Activated CD8-positive, alpha-beta T cell treated with anti-CD3 and anti-CD28 coated beads, Interleukin-2, amount 10 ng/mL, durations not matched to agents 7 days and 5 days (primary cell): ENCODE data around the gene GALNT15. TPM values are rescaled to one million over a fixed set of nuclear protein-coding genes. Genes with fewer than 3 reads are reported as not detected.

Experiments used
- ATAC-seq: fragments of 150-1000 bp; cut with Tn5 transposase; one replicate; pipeline ENCODE4 v1.10.0; 2021; ENCODE audit warnings: moderate library complexity
- CTCF ChIA-PET: fragments of 350-600 bp; sonication (Branson Sonifier 250); formaldehyde crosslinking; loops from one replicate; lab custom pipeline; 2021; ENCODE audit warnings: antibody characterized with exemption; lab: Charles Lee
- POLR2A ChIA-PET: fragments of 350-600 bp; sonication (Branson Sonifier 250); formaldehyde crosslinking; loops from one replicate; lab custom pipeline; 2021; ENCODE audit warnings: antibody characterized with exemption; lab: Charles Lee
- DNase-seq: peaks from one replicate; pipeline ENCODE4 v3.0.0-alpha.2; 2020
- H3K27ac Mint-ChIP-seq: one replicate; pipeline ENCODE4 v1.8.0; 2021; ENCODE audit warnings: mild to moderate bottlenecking, mixed read lengths
- H3K27me3 Mint-ChIP-seq: one replicate; pipeline ENCODE4 v1.8.0; 2021; ENCODE audit warnings: low read depth, mixed read lengths
- H3K36me3 Mint-ChIP-seq: one replicate; pipeline ENCODE4 v1.8.0; 2021; ENCODE audit warnings: low read depth, mixed read lengths
- H3K4me1 Mint-ChIP-seq: one replicate; pipeline ENCODE4 v1.8.0; 2021; ENCODE audit warnings: low read depth, mixed read lengths
- H3K4me3 Mint-ChIP-seq: one replicate; pipeline ENCODE4 v1.8.0; 2021; ENCODE audit warnings: mild to moderate bottlenecking, mixed read lengths
- H3K9me3 Mint-ChIP-seq: one replicate; pipeline ENCODE4 v1.8.0; 2022; ENCODE audit warnings: mixed read lengths; ENCODE audit not compliant: insufficient read depth
- total RNA-seq, 2 experiments: library from RNA; stranded (reverse); gene quantifications; one replicate each; pipeline ENCODE4 v1.2.3, GENCODE V29; 2021

GALNT15 gene
- total RNA-seq, 2 experiments from 2014 or later, result not detected

DNA sequence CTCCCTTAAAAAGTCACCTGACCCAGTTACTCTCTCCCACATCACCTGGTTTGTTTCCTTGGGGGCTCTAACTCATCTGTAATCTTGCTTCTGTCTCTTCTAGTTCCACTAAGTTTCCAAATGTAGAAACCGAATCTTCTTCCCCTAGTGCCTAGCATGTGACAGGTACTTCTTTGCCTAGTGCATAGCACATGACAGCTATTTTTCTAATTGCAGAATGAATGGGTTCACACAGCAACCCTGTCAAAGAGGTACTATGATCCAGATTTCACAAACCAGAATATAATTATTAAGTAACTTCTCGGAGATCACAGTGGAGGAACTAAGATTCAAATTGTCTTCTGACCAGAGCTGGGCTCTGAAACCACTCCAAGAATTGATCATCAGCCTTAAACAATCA is 82.8 kb downstream of the GALNT15 start:
- no peak for ATAC-seq
- no peaks in the 10 kb centered on the region for H3K27me3 Mint-ChIP-seq
- peaks cover 10% of the 10 kb centered on the region for H3K36me3 Mint-ChIP-seq
- DNase-seq, result no peak
- POLR2A ChIA-PET, result no interaction called here
- H3K27ac Mint-ChIP-seq, result no peak overlapping the region
- peaks cover 20% of the 10 kb centered on the region for H3K4me1 Mint-ChIP-seq
- no peaks in the 10 kb centered on the region for H3K9me3 Mint-ChIP-seq
- CTCF ChIA-PET, result interaction anchor here (1.0 to 3.2 kb wide), 2 partner anchors 9 to 208 kb away, joined by 3 to 18 read pairs; no protein-coding TSS in a partner anchor
- no peak overlapping the region for H3K4me3 Mint-ChIP-seq

DNA sequence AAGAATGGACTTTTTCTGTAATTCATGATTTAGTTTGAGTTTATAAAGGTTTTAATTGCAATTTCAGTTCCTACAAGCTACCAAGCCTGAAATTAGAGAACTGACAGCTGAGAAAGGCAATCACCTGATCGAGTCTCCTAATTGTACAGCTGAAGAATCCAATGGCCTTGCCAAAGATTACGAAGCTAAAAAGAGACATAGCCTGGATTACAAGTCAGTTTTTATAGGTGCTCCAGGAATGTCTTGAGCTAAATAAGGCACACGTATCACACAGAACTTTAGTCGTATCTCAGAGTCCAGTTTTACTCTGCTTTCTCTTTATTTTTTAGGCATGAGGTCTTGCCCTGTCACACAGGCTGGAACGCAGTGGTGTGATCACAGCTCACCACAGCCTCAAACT is 83.7 kb downstream of the GALNT15 start:
- Mint-ChIP-seq H3K27me3 (no peaks in the 10 kb centered on the region), H3K4me3 (no peak overlapping the region), H3K4me1 (peaks cover 20% of the 10 kb centered on the region), H3K9me3 (no peaks in the 10 kb centered on the region), H3K36me3 (peaks cover 10% of the 10 kb centered on the region), H3K27ac (no peak overlapping the region)
- POLR2A ChIA-PET, result no interaction called here
- CTCF ChIA-PET, result interaction anchor here (3.2 kb wide), 1 partner anchor 10 kb away, joined by 18 read pairs; no protein-coding TSS in a partner anchor
- no peak for DNase-seq
- ATAC-seq, result no peak

DNA sequence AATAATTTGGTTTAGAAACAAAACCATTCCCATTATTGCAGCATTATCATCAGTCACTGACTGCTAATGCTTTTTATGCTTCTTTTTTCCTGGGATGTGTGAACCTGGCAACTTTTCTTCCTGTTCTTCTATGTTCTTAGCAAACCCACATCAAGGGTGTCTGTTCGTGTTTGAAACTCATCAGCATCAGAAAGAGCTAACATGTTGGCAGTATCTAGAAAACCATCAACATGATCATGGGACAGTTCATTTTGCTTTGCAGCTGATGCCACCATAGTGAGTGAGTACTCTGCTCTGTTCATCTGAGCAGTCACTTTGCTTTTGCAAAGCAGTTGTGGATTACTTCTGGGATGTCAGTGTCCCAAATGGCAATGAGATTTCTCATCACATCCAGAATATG is 84.4 kb downstream of the GALNT15 start:
- Mint-ChIP-seq H3K27ac (peak overlapping the region; percentile 31), H3K4me3 (no peak overlapping the region), H3K27me3 (no peaks in the 10 kb centered on the region), H3K4me1 (peaks cover 19% of the 10 kb centered on the region), H3K9me3 (no peaks in the 10 kb centered on the region), H3K36me3 (peaks cover 10% of the 10 kb centered on the region)
- POLR2A ChIA-PET, result no interaction called here
- no peak for DNase-seq
- ATAC-seq, result no peak
- CTCF ChIA-PET, result interaction anchor here (3.2 kb wide), 1 partner anchor 11 kb away, joined by 18 read pairs; no protein-coding TSS in a partner anchor

DNA sequence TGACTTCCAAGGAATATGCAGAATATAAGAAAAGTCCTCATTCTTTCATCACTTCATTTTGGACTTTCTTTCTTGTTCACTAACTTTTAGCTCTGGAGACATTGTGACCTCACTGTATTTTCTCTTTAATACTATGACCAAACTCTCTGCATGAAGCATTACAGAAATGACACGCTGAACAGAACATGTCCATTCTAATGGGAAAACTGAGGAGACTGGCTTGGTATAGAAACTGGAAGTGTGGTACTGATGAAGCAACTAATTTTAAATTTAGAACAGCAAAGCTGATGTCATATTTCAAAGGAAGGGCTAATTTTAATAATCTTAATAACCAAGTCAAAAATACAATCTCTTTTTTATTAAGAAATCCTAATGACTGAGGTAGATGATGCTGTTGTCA is 85.6 kb downstream of the GALNT15 start:
- Mint-ChIP-seq H3K4me3 (no peak overlapping the region), H3K9me3 (no peaks in the 10 kb centered on the region), H3K27me3 (no peaks in the 10 kb centered on the region), H3K27ac (no peak overlapping the region), H3K4me1 (peaks cover 14% of the 10 kb centered on the region), H3K36me3 (peaks cover 12% of the 10 kb centered on the region)
- DNase-seq (no peak), ATAC-seq (no peak)
- ChIA-PET POLR2A (no interaction called here), CTCF (no interaction called here)

DNA sequence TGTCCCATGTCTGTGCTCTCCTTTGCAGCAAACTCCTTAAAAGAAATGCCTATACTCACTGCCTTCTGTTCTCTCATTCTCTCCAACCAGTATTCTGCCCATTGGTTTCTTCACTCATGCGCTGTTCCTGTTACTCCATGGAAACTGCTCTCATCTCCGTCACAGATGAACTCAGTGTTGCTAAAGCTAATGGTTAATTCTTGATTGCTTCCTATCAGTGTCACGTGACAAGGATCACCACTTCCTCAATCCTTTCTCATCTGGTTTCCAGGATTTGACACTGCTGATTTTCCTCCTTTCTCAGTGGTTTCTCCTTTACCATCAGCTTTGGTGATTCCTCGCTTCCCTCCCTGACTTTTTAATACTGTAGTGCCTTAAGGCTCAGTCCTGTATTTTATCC is 87.7 kb downstream of the GALNT15 start:
- peaks cover 23% of the 10 kb centered on the region for H3K4me1 Mint-ChIP-seq
- no peaks in the 10 kb centered on the region for H3K27me3 Mint-ChIP-seq
- CTCF ChIA-PET, result no interaction called here
- no peaks in the 10 kb centered on the region for H3K9me3 Mint-ChIP-seq
- H3K4me3 Mint-ChIP-seq, result no peak overlapping the region
- POLR2A ChIA-PET, result no interaction called here
- DNase-seq (no peak), ATAC-seq (no peak)
- H3K27ac Mint-ChIP-seq, result no peak overlapping the region
- peaks cover 12% of the 10 kb centered on the region for H3K36me3 Mint-ChIP-seq

DNA sequence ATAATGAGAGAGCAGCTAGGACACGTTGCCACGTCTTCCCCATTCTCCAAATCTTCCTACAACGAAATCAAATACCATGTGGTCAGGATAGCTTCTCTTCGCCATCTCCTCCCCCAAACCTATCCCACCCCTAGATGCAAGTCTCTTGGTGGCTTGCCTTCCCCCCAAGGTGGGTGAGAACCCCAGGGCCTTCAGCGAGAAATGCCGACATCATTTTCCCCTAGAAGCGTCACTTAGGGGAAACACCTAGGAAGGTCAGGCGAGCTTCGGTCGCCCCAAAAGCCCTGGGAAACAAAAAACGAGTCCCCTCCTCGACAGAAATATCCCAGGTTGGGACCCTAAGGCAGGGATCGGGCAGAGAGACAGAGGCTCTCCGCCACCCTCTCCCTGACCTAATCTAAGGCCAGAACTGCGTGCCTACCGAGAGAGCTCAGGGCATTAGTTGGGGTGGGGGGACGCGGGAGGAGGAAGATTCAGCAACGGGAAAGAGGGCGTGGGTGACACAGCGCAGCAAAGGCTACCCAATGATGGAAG is 89.8 kb downstream of the GALNT15 start:
- H3K4me3 Mint-ChIP-seq, result peak overlapping the region; percentile 98
- H3K9me3 Mint-ChIP-seq, result no peaks in the 10 kb centered on the region
- POLR2A ChIA-PET, result interaction anchor here (0.9 to 2.2 kb wide), 9 partner anchors 22 to 1165 kb away, joined by 3 to 12 read pairs (median 3); partner anchors contain the start of gene RBSN
- no peak for DNase-seq
- ATAC-seq, result no peak
- H3K4me1 Mint-ChIP-seq, result peaks cover 31% of the 10 kb centered on the region
- CTCF ChIA-PET, result interaction anchor here (0.6 to 9.7 kb wide), 13 partner anchors 10 to 932 kb away, joined by 3 to 114 read pairs (median 4); partner anchors contain the start of gene SH3BP5
- no peaks in the 10 kb centered on the region for H3K27me3 Mint-ChIP-seq
- peaks cover 9% of the 10 kb centered on the region for H3K36me3 Mint-ChIP-seq
- H3K27ac Mint-ChIP-seq, result peak overlapping the region; percentile 98

DNA sequence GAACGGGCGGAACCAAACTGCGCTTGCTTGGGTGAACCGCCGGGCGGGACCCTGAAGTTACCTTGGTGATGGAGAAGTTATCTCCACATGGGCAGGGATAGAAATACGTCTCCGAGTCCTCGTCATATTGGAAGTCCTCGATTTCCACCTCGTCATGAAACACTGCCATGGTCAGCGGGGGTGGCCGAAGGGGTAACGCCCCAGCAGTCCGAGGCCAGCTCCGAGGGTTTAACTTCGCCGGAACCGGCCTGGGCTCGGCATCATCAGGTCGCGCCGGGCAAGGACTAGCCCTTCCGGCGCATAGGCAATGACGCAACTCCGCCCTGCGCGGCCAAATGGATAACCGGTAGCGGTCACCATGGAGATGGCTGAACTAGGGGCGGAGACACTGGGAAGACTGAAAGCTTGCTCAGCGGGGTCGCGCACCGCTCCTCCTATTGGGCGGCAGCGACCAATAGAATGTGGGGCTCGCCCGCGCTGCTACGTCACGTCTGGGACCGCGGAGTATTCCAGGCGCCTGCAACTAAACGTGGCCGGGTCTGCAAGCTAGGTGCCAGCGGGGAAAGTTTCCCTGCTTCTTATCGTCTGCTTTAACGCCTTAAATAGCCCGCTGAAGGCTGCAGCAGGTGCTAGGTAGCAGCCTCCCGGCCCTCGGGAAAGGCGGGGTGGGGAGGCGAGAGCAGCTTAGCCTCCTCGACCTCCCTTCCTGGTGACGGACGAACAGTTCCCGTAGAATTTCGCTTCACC is 90.4 kb downstream of the GALNT15 start, which contains the start of the genes DPH3 and OXNAD1:
Gene DPH3 (minus strand): TSS at position 236 of the 747 bp plus-strand sequence. CDS start 67 bp downstream, at position 169.
Gene OXNAD1 (plus strand): TSS at position 505 of the 747 bp plus-strand sequence. CDS start 5,741 bp downstream, outside the sequence.
- DNase-seq (peak; percentile 100), ATAC-seq (peak; percentile 95)
- Mint-ChIP-seq H3K27ac (peak within 1 kb of the TSS; percentile 98), H3K4me3 (peak within 1 kb of the TSS; percentile 98), H3K27me3 (no peaks in the 10 kb centered on the region), H3K36me3 (peaks cover 9% of the 10 kb centered on the region), H3K4me1 (peaks cover 30% of the 10 kb centered on the region), H3K9me3 (no peaks in the 10 kb centered on the region)
- ChIA-PET CTCF (interaction anchor here (0.6 to 9.7 kb wide), 20 partner anchors 10 to 578 kb away, joined by 3 to 114 read pairs (median 4); no protein-coding TSS in a partner anchor), POLR2A (interaction anchor here (0.9 to 2.2 kb wide), 9 partner anchors 17 to 468 kb away, joined by 3 to 12 read pairs (median 4); no protein-coding TSS in a partner anchor)

DNA sequence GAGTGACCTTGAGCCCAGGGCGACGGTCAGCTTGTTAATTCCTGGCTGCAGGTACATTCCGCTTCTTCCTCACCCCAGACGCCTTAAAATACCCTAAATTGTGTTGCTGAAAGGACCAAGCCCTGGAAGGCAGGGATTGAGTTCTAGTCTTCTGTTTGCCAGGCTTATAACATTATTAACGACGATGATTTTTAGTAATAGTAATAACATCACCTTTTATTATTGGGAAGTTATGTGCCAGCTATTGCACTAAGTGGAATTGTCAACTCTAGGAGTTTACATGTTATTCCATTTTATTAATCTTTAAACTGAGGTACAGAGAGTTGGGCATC is 90.9 kb downstream of the GALNT15 start:
- DNase-seq (no peak), ATAC-seq (no peak)
- CTCF ChIA-PET, result interaction anchor here (0.7 to 9.7 kb wide), 14 partner anchors 11 to 264 kb away, joined by 3 to 114 read pairs (median 6); no protein-coding TSS in a partner anchor
- Mint-ChIP-seq H3K9me3 (no peaks in the 10 kb centered on the region), H3K4me1 (peaks cover 30% of the 10 kb centered on the region), H3K27me3 (no peaks in the 10 kb centered on the region), H3K27ac (peak overlapping the region; percentile 98), H3K4me3 (peak overlapping the region; percentile 98), H3K36me3 (peaks cover 9% of the 10 kb centered on the region)
- POLR2A ChIA-PET, result interaction anchor here (0.9 to 2.2 kb wide), 8 partner anchors 17 to 220 kb away, joined by 3 to 12 read pairs (median 5); no protein-coding TSS in a partner anchor

DNA sequence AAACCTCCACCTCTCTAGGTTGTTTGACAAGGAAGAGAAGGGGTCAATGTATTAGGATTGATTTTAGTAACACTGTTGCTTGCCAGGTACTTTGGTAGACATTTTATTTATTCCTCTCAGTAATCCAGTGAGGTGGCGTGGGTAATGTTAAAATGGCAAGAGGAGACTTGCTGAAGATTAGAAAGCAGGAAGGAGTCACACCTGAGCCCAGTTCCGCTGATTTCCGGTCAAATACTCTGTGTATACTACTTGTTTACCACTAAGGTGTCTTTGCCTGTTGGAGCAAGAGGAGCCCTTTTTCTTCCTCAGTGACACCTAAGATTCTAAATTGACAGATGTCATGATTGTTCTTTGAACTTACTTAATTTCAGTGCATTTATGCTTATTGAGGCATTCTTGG is 92.2 kb downstream of the GALNT15 start:
- H3K4me1 Mint-ChIP-seq, result peaks cover 30% of the 10 kb centered on the region
- H3K27me3 Mint-ChIP-seq, result no peaks in the 10 kb centered on the region
- peaks cover 14% of the 10 kb centered on the region for H3K36me3 Mint-ChIP-seq
- POLR2A ChIA-PET, result interaction anchor here (1.3 kb wide), 1 partner anchor 46 kb away, joined by 3 read pairs; no protein-coding TSS in a partner anchor
- no peak overlapping the region for H3K4me3 Mint-ChIP-seq
- no peaks in the 10 kb centered on the region for H3K9me3 Mint-ChIP-seq
- no peak for ATAC-seq
- CTCF ChIA-PET, result interaction anchor here (0.9 to 9.7 kb wide), 9 partner anchors 16 to 288 kb away, joined by 3 to 114 read pairs (median 7); no protein-coding TSS in a partner anchor
- DNase-seq, result no peak
- H3K27ac Mint-ChIP-seq, result peak overlapping the region; percentile 22

DNA sequence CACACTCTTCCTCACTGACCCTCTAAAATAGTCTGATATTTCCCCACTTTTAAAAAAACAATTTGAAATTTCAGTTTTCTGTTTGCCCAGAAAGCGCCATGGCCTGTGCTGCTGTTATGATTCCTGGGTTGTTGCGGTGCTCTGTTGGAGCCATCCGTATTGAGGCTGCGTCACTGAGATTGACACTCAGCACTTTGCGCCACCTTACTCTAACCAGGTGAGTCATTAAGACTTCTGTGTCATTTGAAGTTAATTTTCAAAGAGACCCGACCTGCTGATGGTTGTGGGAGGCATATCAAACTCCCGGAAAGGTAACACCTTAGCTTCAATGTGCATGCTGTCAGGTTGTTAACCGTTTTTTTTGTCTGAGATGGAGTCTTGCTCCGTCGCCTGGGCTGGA is 96.4 kb downstream of the GALNT15 start:
- H3K4me1 Mint-ChIP-seq, result peaks cover 22% of the 10 kb centered on the region
- CTCF ChIA-PET, result interaction anchor here (2.5 to 9.7 kb wide), 4 partner anchors 12 to 280 kb away, joined by 13 to 114 read pairs (median 61); no protein-coding TSS in a partner anchor
- DNase-seq (no peak), ATAC-seq (no peak)
- H3K27me3 Mint-ChIP-seq, result no peaks in the 10 kb centered on the region
- H3K27ac Mint-ChIP-seq, result no peak overlapping the region
- peaks cover 27% of the 10 kb centered on the region for H3K36me3 Mint-ChIP-seq
- H3K4me3 Mint-ChIP-seq, result no peak overlapping the region
- POLR2A ChIA-PET, result no interaction called here
- no peaks in the 10 kb centered on the region for H3K9me3 Mint-ChIP-seq

DNA sequence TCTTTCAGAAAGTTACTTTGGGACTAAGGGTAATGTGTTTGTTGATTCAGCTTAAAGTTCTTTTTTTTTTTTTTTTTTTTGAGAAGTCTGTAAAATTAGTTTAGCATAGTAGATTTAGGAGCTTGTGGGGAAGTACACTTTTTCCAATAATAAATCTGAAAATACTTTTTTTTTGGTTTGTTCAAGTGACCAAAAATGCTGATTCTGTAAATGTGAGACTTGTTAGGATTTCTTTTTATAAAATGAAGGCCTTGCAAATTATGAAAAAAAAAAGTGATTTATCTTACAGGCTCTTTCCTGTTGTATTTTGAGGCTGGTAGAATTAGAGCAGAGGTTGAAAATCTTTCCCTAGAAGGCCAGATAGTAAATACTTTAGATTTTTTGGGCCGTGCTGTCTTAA is 98.1 kb downstream of the GALNT15 start:
- H3K36me3 Mint-ChIP-seq, result peaks cover 29% of the 10 kb centered on the region
- ChIA-PET POLR2A (interaction anchor here (1.6 kb wide), 1 partner anchor 13 kb away, joined by 6 read pairs; no protein-coding TSS in a partner anchor), CTCF (interaction anchor here (1.0 to 9.7 kb wide), 7 partner anchors 11 to 278 kb away, joined by 3 to 114 read pairs (median 13); no protein-coding TSS in a partner anchor)
- H3K4me1 Mint-ChIP-seq, result peaks cover 7% of the 10 kb centered on the region
- no peak overlapping the region for H3K4me3 Mint-ChIP-seq
- H3K27me3 Mint-ChIP-seq, result no peaks in the 10 kb centered on the region
- H3K9me3 Mint-ChIP-seq, result no peaks in the 10 kb centered on the region
- DNase-seq (no peak), ATAC-seq (no peak)
- H3K27ac Mint-ChIP-seq, result no peak overlapping the region
